Naive thymus-derived CD4-positive, alpha-beta T cell (primary cell): ENCODE results near the gene LTK. TPM values are rescaled to one million over a fixed set of nuclear protein-coding genes. Genes with fewer than 3 reads are reported as not detected.

Experiments
- ATAC-seq: fragments of 150-1000 bp; cut with Tn5 transposase; 2 replicates; pipeline ENCODE4 v1.10.0; 2021; ENCODE audit warnings: mild to moderate bottlenecking, moderate library complexity
- CTCF ChIA-PET: fragments of 350-600 bp; sonication (Branson Sonifier 250); formaldehyde crosslinking; loops from one replicate; lab custom pipeline; 2021; ENCODE audit warnings: antibody characterized with exemption; lab: Charles Lee
- POLR2A ChIA-PET: fragments of 350-600 bp; sonication (Branson Sonifier 250); formaldehyde crosslinking; loops from one replicate; lab custom pipeline; 2021; ENCODE audit warnings: antibody characterized with exemption, inconsistent platforms; lab: Charles Lee
- DNase-seq, 9 donors: peaks; one replicate each; pipeline versions ENCODE4 v3.0.0 to v3.0.0-alpha.2; 2020 to 2022; ENCODE audit warnings: mixed read lengths in 1 of 9
- H3K27ac ChIP-seq: one replicate; pipeline ENCODE4 v1.7.0; 2013; ENCODE audit warnings: mild to moderate bottlenecking, low read depth, low read length, moderate library complexity
- H3K27me3 ChIP-seq, 2 donors: one replicate each; pipeline ENCODE4 v1.7.0; 2013; ENCODE audit warnings: low read length in 2 of 2, mild to moderate bottlenecking in 2 of 2, moderate library complexity in 2 of 2; ENCODE audit not compliant: control insufficient read depth in 2 of 2, insufficient read depth in 2 of 2
- H3K36me3 ChIP-seq, 3 experiments: 1 replicate in 2 of 3; 2 replicates in 1 of 3; pipeline ENCODE4 v1.7.0; 2013; ENCODE audit warnings: low read length in 3 of 3, mild to moderate bottlenecking in 3 of 3, moderate library complexity in 1 of 3; ENCODE audit not compliant: insufficient read depth in 3 of 3, control insufficient read depth in 2 of 3
- H3K4me1 ChIP-seq, 2 donors: one replicate each; pipeline ENCODE4 v1.7.0; 2013; ENCODE audit warnings: low read length in 2 of 2, mild to moderate bottlenecking in 2 of 2, moderate library complexity in 1 of 2; ENCODE audit not compliant: control insufficient read depth in 2 of 2, insufficient read depth in 2 of 2
- H3K4me3 ChIP-seq: 2 replicates; pipeline ENCODE4 v1.7.0; 2013; ENCODE audit warnings: mild to moderate bottlenecking, low read length
- H3K9me3 ChIP-seq, 3 experiments: 1 replicate in 2 of 3; 2 replicates in 1 of 3; pipeline ENCODE4 v1.7.0; 2013; ENCODE audit warnings: low read length in 3 of 3; ENCODE audit not compliant: control insufficient read depth in 2 of 3
- H3K27ac Mint-ChIP-seq, 9 donors: one replicate each; pipeline ENCODE4 v1.8.0; 2020 to 2022; ENCODE audit warnings: mixed read lengths in 9 of 9, mild to moderate bottlenecking in 8 of 9, moderate library complexity in 5 of 9, inconsistent platforms in 2 of 9
- H3K27me3 Mint-ChIP-seq, 5 donors: one replicate each; pipeline ENCODE4 v1.8.0; 2021 to 2022; ENCODE audit warnings: mixed read lengths in 5 of 5, mild to moderate bottlenecking in 1 of 5
- H3K36me3 Mint-ChIP-seq, 5 donors: one replicate each; pipeline ENCODE4 v1.8.0; 2020 to 2022; ENCODE audit warnings: mixed read lengths in 5 of 5, mild to moderate bottlenecking in 3 of 5, inconsistent platforms in 1 of 5
- H3K4me1 Mint-ChIP-seq, 7 donors: one replicate each; pipeline ENCODE4 v1.8.0; 2020 to 2022; ENCODE audit warnings: mixed read lengths in 7 of 7, mild to moderate bottlenecking in 3 of 7, inconsistent platforms in 1 of 7
- H3K4me3 Mint-ChIP-seq, 10 donors: one replicate each; pipeline ENCODE4 v1.8.0; 2020 to 2022; ENCODE audit warnings: mild to moderate bottlenecking in 10 of 10, mixed read lengths in 10 of 10, moderate library complexity in 6 of 10, inconsistent platforms in 2 of 10
- H3K9me3 Mint-ChIP-seq, 11 donors: one replicate each; pipeline ENCODE4 v1.8.0; 2020 to 2022; ENCODE audit warnings: mixed read lengths in 11 of 11, mild to moderate bottlenecking in 4 of 11, inconsistent platforms in 1 of 11, moderate library complexity in 1 of 11
- intact Hi-C, 2 donors: fragments of 100-400 bp; cut with micrococcal nuclease; formaldehyde crosslinking; loops; one replicate each; pipeline ENCODE4 v1.15.1; 2023
- polyA plus RNA-seq, 2 donors: library from polyadenylated mRNA; unstranded; fragments of 300-500 nt; fragmentation: Illumina TruSeq; gene quantifications; one replicate each; pipeline ENCODE4 v1.2.3, GENCODE V29; 2021
- total RNA-seq, 6 experiments: library from RNA in 5 of 6; stranded (reverse) in 5 of 6; gene quantifications; 1 replicate in 5 of 6; 2 replicates in 1 of 6; pipeline ENCODE4 v1.2.3 and lab custom pipeline; 2021 to 2026

LTK gene
- total and polyA plus RNA-seq, 7 experiments from 2014 or later, result 0.41 to 6.5 (median 1.4) TPM; not detected in 3

DNA sequence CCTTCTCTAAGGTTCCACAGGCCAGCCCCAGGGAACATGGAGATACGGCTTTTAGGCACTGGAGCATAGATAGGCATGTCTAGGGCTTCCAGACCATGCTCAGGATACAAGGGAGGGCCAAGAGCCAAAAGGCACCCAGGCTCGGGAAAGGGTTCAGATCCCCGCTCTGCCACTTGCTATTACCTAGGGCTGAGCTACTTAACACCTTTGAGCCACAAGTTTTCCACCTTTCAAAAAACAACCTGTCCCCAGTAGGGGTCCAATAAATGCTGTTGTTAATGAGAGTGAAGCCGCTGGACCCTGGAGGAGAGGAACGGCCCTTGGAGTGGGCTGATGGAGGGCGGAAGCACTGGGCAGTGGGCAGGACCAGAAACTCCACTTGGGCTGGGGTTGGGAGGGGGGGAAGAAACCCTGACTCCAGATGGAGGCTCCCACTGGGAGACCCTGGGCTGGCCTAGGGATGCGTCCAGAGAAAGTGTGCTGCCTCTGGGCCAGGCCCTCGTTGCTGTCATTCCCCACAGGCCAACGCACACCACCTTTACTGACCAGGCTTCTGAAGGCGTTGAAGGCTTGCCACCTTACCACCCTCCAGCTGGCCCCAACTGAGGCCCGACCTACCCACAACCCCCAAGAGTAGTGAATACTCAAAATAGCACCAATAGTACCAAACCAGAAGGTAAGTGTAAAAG is 28.5 kb downstream of the LTK start:
- CTCF ChIA-PET, result interaction anchor here (0.6 kb wide), 1 partner anchor 51 kb away, joined by 3 read pairs; no protein-coding TSS in a partner anchor
- peaks cover 5 to 32% (median 19%) of the 10 kb centered on the region in 5 donors for H3K36me3 Mint-ChIP-seq
- POLR2A ChIA-PET, result interaction anchor here (1.1 kb wide), 1 partner anchor 9 kb away, joined by 3 read pairs; no protein-coding TSS in a partner anchor
- DNase-seq (no peak), ATAC-seq (no peak)
- peaks cover 7 to 8% of the 10 kb centered on the region in 2 donors for H3K4me1 ChIP-seq
- peaks cover 0 to 3% (median under 1%) of the 10 kb centered on the region in 5 donors for H3K27me3 Mint-ChIP-seq
- no peak overlapping the region for H3K4me3 ChIP-seq
- H3K27ac Mint-ChIP-seq, result no peak overlapping the region
- no peaks in the 10 kb centered on the region for H3K9me3 ChIP-seq
- peaks cover 2 to 15% (median 3%) of the 10 kb centered on the region in 3 experiments for H3K36me3 ChIP-seq
- peaks cover 0 to 35% (median 18%) of the 10 kb centered on the region in 7 donors for H3K4me1 Mint-ChIP-seq
- intact Hi-C loops, result no loop called here
- no peak overlapping the region for H3K4me3 Mint-ChIP-seq
- H3K27me3 ChIP-seq, result no peaks in the 10 kb centered on the region
- no peaks in the 10 kb centered on the region for H3K9me3 Mint-ChIP-seq
- H3K27ac ChIP-seq, result no peak overlapping the region

DNA sequence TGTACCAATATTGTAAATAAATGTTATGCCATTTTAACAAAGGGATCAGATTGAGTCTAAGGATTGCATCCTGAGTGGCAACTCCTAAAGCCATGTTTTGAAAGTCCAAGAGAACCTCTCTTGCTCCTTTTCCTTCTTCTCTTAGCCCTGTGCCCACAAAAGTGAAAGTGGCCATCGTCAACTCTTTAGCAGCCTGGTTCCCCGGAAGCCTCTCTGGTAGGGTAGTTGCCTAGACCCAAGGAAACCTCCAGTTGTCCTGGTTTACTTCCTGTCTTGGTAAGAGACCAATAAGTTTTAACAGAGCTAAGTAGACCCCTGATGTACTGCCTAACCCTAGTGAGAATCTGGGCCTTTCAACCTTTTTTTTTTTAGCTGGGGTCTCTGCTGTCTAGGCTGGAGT is 30.1 kb downstream of the LTK start:
- H3K4me1 Mint-ChIP-seq, result peaks cover 0 to 27% (median 18%) of the 10 kb centered on the region in 7 donors
- ATAC-seq (peak; percentile 50), DNase-seq (no peak)
- H3K4me3 Mint-ChIP-seq, result peak overlapping the region in 8 of 10 donors; percentile 6 to 74 (median 46)
- H3K9me3 Mint-ChIP-seq, result no peaks in the 10 kb centered on the region
- Histone ChIP-seq H3K9me3 (no peaks in the 10 kb centered on the region), H3K4me3 (no peak overlapping the region), H3K36me3 (peaks cover 6 to 30% (median 7%) of the 10 kb centered on the region in 3 experiments), H3K27ac (peak overlapping the region; percentile 23), H3K4me1 (peaks cover 7 to 8% of the 10 kb centered on the region in 2 donors), H3K27me3 (no peaks in the 10 kb centered on the region)
- intact Hi-C loops, result no loop called here
- peaks cover 0 to 3% (median 0%) of the 10 kb centered on the region in 5 donors for H3K27me3 Mint-ChIP-seq
- peak overlapping the region; percentile 36 to 83 (median 75) for H3K27ac Mint-ChIP-seq
- ChIA-PET POLR2A (interaction anchor here (0.7 to 1.1 kb wide), 2 partner anchors 10 to 1275 kb away, joined by 3 read pairs; no protein-coding TSS in a partner anchor), CTCF (interaction anchor here (1.1 kb wide), 1 partner anchor 8 kb away, joined by 3 read pairs; no protein-coding TSS in a partner anchor)
- H3K36me3 Mint-ChIP-seq, result peaks cover 5 to 45% (median 25%) of the 10 kb centered on the region in 5 donors

DNA sequence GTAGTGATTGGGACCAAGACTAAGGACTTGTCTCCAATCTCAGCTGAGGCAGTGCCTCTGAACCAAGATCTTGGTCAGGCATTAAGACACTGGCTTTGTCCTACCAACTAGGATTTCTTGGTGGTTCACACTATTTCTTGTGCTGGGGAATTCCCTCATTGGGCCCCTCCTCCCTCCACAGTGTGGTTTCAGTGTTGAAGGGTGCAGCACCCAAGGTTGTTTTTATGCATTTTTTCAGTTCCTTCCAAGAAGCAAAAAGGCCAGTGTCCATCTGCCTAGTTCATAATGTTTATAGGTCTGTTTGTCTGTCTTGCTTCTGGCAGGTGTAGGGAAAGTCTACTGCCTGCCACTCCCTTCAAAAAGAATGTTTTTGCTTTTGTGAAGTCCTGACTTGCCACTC is 30.5 kb downstream of the LTK start:
- peak overlapping the region; percentile 36 to 83 (median 75) for H3K27ac Mint-ChIP-seq
- H3K4me1 ChIP-seq, result peaks cover 7 to 8% of the 10 kb centered on the region in 2 donors

DNA sequence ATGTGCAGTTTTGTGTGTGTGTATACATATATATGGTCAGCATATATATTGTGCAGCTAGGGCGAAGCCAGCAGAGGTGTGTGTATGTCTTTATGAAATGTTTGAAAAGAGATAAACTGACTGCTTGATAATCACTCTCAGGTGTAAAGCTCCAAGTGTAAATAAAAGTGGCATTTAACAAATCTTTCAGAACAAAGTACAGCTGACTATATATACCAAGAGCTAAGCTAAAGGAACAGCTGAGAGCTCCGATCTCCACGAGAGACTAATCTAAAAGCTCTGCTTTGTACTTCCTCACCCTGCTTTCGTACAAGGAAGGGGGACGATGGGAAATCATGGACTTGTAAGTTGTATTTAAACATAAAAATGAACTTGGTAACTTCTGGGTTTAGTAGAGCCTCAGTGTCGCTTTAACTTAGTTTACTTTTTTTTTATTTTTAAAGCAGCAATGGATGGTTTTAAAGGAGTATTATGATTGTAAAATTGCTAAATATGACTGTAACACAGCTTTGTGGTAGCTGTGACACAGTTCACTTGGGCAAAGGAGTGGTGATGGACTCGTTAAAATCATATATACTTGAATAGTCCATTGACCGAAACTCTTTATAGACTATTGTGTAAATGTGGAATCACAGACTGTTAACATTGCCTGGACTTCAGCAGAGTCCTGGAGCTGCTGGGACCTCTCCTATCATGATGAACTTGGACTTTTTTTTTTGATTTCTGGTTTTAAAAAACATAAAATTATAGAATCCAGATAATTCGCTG is 31.3 kb downstream of the LTK start:
- H3K4me1 Mint-ChIP-seq, result peaks cover 0 to 19% (median 15%) of the 10 kb centered on the region in 7 donors
- no peak overlapping the region for H3K4me3 ChIP-seq
- peaks cover 5 to 54% (median 31%) of the 10 kb centered on the region in 5 donors for H3K36me3 Mint-ChIP-seq
- ChIA-PET POLR2A (no interaction called here), CTCF (interaction anchor here (0.6 to 0.7 kb wide), 2 partner anchors 10 to 27 kb away, joined by 3 read pairs; no protein-coding TSS in a partner anchor)
- H3K36me3 ChIP-seq, result peaks cover 7 to 42% (median 9%) of the 10 kb centered on the region in 3 experiments
- ATAC-seq (no peak), DNase-seq (no peak)
- H3K4me1 ChIP-seq, result peaks cover 7 to 8% of the 10 kb centered on the region in 2 donors
- H3K27ac ChIP-seq, result no peak overlapping the region
- no peak overlapping the region for H3K4me3 Mint-ChIP-seq
- H3K27me3 Mint-ChIP-seq, result no peaks in the 10 kb centered on the region
- intact Hi-C loops, result no loop called here
- H3K27ac Mint-ChIP-seq, result peak overlapping the region in 4 of 9 donors; percentile 28 to 78 (median 58)
- H3K9me3 ChIP-seq, result no peaks in the 10 kb centered on the region
- H3K9me3 Mint-ChIP-seq, result no peaks in the 10 kb centered on the region
- H3K27me3 ChIP-seq, result no peaks in the 10 kb centered on the region

More for the DNA sequence above, 30.5 kb downstream of the LTK start:
- intact Hi-C loops, result no loop called here
- DNase-seq, result peak in 1 of 9 donors; percentile 50
- peak overlapping the region in 8 of 10 donors; percentile 6 to 74 (median 46) for H3K4me3 Mint-ChIP-seq
- peaks cover 0 to 27% (median 18%) of the 10 kb centered on the region in 7 donors for H3K4me1 Mint-ChIP-seq
- ChIA-PET CTCF (interaction anchor here (1.1 kb wide), 1 partner anchor 8 kb away, joined by 3 read pairs; no protein-coding TSS in a partner anchor), POLR2A (no interaction called here)
- H3K9me3 Mint-ChIP-seq, result no peaks in the 10 kb centered on the region
- H3K9me3 ChIP-seq, result no peaks in the 10 kb centered on the region
- H3K4me3 ChIP-seq, result no peak overlapping the region
- H3K27ac ChIP-seq, result peak overlapping the region; percentile 44
- ATAC-seq, result peak; percentile 78
- H3K27me3 ChIP-seq, result no peaks in the 10 kb centered on the region
- H3K36me3 Mint-ChIP-seq, result peaks cover 5 to 48% (median 27%) of the 10 kb centered on the region in 5 donors
- H3K36me3 ChIP-seq, result peaks cover 6 to 34% (median 7%) of the 10 kb centered on the region in 3 experiments
- H3K27me3 Mint-ChIP-seq, result peaks cover 0 to 3% (median 0%) of the 10 kb centered on the region in 5 donors

DNA sequence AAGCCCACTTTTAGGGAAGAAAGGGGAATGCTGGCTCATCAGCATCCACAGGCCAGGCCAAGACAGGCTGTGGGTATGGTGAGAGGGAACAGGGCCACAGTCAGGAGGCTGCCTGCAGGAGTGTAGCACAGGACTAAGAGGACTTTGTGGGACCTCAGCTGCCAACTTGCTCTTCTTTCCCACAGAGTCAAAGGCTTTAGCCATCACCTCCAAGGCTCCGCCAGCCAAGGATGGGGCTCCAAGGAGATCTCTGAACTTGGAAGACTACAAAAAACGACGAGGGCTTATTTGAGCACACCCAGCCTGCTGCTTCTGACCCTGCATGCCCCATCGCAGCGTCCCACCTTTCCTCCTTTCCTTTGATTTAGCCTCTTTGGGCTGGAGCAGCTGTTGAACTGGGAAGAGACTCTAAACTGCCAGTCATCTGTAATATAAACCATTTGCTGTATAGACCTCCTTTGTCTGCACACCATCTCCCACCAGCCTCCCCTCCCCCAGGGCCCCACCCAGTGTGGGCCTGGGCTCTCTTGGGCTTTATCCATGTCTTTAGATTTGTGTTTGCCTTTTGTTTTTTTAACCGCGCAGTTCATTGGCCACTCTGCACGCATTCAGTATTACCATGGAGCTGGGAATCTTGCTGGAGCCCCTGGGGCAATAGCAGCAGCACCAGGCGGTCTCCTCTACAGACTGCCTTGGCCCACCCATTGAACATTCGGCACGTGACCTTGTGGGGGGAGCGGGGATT is 33.1 kb downstream of the LTK start:
- H3K4me1 ChIP-seq, result peaks cover 7 to 8% of the 10 kb centered on the region in 2 donors
- peak overlapping the region in 2 of 9 donors; percentile 15 to 53 for H3K27ac Mint-ChIP-seq
- H3K4me1 Mint-ChIP-seq, result peaks cover 0 to 19% (median 15%) of the 10 kb centered on the region in 7 donors
- no peak overlapping the region for H3K4me3 ChIP-seq
- no peak overlapping the region for H3K27ac ChIP-seq
- ChIA-PET CTCF (interaction anchor here (0.5 to 1.1 kb wide), 2 partner anchors 12 to 90 kb away, joined by 3 to 4 read pairs; no protein-coding TSS in a partner anchor), POLR2A (interaction anchor here (0.7 to 0.8 kb wide), 2 partner anchors 12 to 25 kb away, joined by 3 read pairs; no protein-coding TSS in a partner anchor)
- no peaks in the 10 kb centered on the region for H3K9me3 ChIP-seq
- no peaks in the 10 kb centered on the region for H3K27me3 Mint-ChIP-seq
- peaks cover 13 to 68% (median 43%) of the 10 kb centered on the region in 5 donors for H3K36me3 Mint-ChIP-seq
- H3K9me3 Mint-ChIP-seq, result no peaks in the 10 kb centered on the region
- H3K27me3 ChIP-seq, result no peaks in the 10 kb centered on the region
- intact Hi-C loops, result no loop called here
- DNase-seq (no peak), ATAC-seq (no peak)
- peaks cover 16 to 60% (median 22%) of the 10 kb centered on the region in 3 experiments for H3K36me3 ChIP-seq
- no peak overlapping the region for H3K4me3 Mint-ChIP-seq
